IMR-90 (cell line): ENCODE measurements around the gene VGF. TPM values are rescaled to one million over a fixed set of nuclear protein-coding genes. Genes with fewer than 3 reads are reported as not detected.

Source experiments
- CTCF ChIP-seq: conservative IDR thresholded peaks from 2 replicates; pipeline ENCODE4 v1.5.1; 2012; ENCODE audit warnings: mild to moderate bottlenecking, low read depth, low read length, improper control_type of control experiment
- polyA plus RNA-seq, 3 experiments: library from polyadenylated mRNA; depleted of rRNA; stranded (reverse); fragments of >200 nt; gene quantifications; 2 replicates each; pipeline ENCODE4 v1.2.3, GENCODE V29; 2012; ENCODE audit warnings: low replicate concordance in 1 of 3
- total RNA-seq: library from RNA; depleted of rRNA; stranded (reverse); fragments of >200 nt; gene quantifications from 2 replicates; pipeline ENCODE4 v1.2.3, GENCODE V29; 2012

The VGF gene
- total and polyA plus RNA-seq, 2 of the 4 experiments (the other 2 are of a cell fraction), result 0.18 to 0.50 TPM

- no peak for TF ChIP-seq CTCF
Observed at GRCh38 chr7:101127460-101128039, 37.8 kb downstream of the VGF start (continued).
